Suppressor macrophage (primary cell): ENCODE data around the gene AHRR.
"Not testable (repeated sequence)": the region's sequence is repeated elsewhere in the genome, so short reads cannot be mapped to it uniquely, and the experiment has no call there.

ENCODE experiments used
- DNase-seq, 4 experiments: peaks; one replicate each; pipeline ENCODE4 v3.0.0-alpha.2; 2020 to 2022

AHRR gene

DNA sequence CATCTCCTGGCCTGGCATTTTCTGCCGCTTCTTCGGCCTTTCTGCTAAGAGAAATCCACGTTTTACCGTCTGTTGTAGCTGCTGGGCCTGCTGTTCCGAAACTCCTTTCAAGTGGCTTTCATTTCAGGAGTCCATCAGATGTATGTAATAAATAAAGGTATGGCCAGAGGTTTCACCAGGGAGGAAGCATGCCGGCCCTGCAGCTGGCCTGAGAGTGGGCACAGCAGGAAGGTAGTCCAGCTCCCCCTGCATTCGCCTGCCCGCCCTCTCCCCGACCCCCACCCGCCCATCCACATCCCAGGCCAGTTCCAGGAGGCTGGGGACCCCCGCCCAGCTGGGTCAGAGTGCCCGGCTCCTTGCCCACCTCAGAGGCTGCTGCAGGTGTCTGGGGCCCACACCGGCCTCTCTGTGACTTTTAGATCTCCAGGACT lies 75.0 kb downstream of the AHRR start:
- DNase-seq, result no peak

DNA sequence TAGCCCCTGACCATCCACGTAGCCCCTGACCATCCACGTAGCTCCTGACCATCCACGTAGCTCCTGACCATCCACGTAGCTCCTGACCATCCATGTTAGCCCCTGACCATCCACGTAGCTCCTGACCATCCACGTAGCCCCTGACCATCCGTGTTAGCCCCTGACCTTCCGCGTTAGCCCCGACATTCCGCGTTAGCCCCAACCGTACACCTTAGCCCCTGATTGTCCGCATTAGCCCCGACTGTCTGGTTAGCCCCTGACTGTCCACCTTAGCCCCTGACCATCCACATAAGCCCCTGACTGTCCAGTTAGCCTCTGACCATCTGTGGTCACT lies 76.6 kb downstream of the AHRR start:
- not testable (repeated sequence) for DNase-seq

DNA sequence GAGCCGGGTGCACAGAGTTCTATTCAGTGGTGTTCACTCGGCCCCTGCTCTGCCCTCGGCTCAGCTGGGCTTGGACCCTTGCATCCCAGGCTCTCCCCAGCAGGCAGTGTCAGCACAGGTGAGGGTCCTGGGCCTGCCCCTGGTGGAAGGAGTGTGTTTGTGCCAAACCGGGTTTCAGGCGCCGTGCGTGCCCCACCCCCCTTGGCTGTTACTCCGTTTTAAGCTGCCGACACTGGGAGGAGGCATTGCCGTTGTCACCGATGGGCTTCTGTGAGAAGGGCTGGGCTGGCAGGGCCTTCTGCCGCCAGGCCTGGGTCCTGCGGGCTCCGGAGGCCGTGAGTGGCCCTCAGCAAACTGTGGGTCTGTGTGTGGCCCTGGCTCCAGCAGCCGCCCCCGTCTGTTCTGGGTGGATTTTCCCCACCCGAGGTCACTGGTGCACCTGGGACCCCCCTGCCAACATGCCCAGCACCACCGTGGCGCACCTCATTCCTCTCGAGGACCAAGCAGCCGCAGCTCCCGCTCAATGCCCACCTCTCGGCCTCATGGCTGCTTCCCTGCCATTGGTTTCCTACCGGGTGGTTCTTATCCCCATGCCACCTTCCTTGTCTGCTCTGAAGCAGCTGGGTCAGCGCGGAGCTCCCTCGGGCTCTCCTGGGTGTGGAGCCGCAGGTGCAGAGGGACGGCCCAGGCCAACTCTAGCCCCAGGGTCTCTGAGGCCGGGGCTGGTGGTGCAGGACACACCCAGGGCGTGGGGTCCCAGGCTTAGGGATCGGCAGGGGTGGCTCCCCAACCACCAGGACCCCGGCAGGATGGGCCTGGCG lies 77.2 kb downstream of the AHRR start:
- DNase-seq, result no peak

DNA sequence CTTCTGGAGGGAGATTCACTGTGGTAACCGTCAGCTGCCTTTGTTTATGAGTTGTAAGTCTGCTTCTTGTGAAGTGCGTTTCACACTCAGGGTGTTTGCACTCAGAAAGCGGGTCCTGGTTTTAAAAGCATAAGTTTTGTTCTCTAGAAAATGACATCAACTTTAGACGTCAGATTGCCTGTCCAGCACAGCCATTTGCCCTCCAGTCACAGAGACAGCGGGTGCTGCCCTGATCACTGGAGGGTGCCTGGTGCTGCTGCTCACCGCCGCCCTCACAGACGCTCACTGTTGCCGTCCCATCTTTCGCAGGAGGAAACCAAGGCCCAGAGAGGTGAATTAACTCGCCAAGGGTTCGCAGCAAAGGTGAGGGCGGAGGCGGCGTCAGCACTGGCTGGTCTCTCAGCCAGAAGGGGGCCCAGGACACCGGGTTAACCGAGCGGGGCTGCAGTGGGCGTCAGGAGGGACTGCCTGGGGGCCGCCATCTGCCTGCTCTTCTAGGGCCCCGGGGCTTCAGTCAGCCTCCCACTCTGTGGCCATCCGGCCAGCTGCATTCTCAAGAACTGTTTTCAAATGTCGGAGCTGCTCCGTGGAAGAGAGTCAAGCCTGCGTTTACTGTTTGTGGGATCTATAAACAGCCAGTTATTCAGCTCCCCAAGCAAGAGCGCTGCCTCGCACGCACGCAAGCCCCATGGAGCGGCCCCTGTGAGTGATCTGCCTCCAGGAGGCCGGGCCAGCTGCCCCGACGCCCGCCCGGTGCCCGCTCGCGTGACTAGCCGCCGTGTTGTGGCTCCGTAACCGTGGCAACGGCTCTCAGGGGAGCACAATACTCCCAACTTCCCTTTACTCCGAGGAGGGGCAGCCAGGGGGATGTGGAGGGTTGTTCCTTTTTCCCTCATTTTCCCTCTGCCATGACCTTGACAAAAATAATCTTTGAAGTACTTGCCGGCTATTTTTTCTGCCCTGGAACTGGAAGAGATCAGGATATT lies 78.1 kb downstream of the AHRR start:
- peak; percentile 98 to 99 (median 98) for DNase-seq

DNA sequence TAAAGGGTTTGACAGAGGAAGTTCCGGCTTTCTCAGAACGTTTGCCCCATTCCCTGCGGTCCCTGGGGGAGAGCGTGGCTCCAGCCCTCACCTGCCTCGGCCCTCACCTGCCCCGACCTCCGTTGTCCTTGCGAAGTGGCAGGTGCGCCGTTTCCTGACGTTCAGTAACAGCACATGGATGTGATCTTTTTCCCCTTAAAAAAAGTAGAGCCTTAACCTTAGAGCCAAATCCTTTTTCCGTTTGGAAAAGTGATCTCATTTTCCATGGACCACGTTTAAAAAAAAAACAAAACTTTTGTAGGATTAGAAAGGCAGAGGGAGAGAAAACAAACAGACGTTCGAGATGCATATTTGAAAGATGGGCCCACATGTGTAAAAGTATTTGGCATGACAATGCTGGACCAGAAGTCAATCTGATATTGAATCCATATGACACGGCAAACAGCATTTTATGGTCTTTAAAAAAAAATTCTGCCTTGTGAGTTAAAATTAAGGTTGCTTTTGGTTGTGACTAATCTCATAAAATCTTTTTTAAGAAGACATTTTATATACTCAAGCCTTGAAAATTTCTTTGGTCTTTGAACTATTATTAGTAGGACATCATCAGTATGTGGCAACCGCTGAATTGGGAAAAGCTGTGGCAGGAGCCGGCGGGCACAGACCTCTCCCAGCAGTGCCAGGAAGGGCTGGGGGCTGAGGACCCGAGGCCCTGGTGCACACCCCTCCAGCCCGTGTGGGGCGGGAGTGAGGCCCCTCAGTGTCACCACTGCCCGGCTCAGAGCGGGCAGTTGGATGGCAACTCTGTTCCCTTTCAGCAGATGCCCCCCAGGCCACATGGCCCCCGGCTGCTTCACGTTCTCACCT lies 79.0 kb downstream of the AHRR start:
- no peak for DNase-seq

DNA sequence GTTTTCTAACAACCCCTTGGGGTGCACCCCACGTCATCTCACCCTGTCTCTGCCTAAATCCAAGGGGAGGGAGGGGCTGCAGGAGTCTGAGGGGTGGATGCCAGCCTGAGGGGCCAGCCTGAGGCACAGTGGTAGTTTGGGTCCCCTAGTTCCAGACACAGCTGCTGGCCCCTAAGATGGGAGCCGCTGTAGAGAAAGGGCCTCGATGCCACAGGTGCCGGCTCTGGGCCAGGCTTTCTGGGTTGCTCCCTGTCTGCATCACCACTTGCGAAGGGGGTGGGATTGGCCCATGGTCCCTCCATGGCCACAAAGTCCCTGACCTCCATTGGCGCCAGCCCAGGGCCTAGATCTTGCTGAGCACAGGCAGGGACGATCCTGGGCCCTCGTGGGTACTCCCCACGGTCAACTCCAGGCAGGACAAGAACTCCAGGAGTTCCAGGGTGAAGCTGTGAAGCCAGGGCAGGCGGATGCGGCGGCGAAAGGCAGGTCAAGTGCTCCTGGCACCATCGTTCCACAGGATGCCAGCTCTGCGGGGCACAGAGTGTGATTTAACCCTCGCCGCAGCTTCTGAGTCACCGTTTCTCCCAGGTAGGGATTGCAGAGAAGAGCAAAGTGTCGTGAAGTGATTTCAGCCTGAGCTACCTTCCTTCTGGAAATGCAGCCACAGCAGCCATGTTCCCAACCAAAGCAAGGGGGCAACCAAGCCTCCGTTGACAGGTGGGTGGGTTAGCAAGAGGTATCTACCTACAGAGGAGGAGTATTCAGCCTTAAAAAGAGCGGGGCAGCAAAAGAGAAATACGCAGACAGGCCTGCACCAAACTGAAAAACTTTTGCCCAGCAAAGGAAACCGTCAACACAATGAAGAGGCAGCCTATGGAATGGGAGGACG lies 79.9 kb downstream of the AHRR start:
- DNase-seq, result no peak

DNA sequence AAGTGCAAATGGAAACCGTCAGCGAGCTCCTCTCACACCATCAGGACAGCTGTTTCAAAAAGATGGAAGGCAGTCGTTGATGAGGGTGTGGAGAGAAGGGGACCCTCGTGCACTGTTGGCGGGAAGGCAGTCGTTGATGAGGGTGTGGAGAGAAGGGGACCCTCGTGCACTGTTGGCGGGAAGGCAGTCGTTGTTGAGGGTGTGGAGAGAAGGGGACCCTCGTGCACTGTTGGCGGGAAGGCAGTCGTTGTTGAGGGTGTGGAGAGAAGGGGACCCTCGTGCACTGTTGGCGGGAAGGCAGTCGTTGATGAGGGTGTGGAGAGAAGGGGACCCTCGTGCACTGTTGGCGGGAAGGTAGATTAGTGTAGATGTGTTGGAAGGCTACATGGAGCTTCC lies 80.7 kb downstream of the AHRR start:
- DNase-seq, result not testable (repeated sequence)

DNA sequence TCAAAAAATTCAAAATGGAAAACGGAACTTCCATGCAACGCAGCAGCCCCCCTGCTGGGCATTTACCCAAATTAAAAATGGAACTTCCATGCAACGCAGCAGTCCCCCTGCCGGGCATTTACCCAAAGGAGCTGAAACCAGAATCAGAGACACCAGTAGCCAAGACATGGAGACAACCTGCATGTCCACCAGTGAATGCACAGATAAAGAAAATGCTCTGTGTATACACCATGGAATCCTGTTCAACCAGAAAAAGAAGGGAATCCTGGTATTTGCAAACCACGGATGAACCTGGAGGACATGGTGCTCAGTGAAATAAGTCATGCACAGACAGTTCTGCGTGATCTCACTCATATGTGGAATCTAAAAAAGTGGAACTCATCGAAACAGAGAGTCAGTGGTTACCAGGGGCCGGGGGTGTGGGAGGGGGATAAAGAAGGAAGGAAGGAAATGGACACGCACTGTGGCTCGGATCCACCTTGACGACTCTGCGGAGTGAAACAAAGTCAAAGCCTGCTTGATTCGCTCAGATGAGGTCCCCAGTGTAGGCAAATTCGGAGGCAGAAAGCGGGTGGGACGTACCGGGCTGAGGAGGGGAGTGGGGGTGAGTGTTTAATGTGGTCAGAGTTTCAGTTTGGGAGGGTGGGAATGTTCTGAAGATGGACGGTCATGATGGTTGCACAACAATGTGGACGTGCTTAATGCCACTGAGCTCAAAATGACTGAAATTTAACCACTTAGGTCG lies 81.3 kb downstream of the AHRR start:
- DNase-seq, result peak; percentile 76 to 86 (median 82)

DNA sequence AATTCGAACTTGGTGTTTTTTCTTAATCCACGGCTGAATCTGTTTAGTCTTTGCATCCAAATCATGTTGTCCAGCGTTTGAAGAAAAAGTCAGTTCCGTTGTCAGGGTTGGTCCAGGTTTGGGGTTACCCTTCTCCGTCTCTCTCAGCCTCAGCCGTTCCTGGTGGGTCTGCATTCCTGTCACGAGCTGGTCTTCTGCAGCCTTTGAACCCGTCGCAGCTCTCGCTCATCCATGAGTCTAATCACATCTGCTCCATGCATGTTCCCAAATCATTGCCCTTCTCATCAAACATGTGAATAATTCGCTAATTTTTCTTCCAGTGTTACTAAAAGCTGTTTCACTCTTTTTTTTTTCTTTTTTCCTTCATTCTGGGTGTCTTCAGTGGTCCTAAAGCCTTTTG lies 82.5 kb downstream of the AHRR start:
- no peak for DNase-seq

DNA sequence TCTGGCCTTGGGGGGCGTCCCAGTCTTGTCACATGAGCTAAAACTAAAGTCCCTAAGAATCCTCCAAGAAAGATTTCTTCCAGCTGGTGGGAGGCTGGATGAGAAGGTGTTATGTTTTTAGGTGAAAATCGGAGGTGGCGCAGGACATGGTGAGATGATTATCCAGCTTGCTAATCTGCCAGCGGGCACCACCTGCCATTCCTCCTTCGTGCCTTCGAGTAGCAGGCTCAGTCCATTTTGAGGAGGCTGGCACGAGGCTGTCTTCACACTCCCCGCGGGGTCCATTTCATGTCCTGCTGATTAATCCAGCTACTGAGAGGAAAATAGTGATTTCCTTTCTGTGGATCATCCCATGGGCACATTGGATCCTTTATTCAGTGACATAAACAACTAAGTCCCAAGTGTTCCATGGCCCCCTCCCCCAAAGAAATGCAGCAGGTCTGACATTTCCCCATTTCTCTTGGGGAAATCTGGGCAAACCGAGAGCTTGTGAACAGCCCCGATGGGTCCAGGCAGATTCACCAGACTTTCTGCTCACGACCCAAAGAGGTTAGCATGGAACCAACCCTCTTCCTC lies 83.2 kb downstream of the AHRR start:
- no peak for DNase-seq

DNA sequence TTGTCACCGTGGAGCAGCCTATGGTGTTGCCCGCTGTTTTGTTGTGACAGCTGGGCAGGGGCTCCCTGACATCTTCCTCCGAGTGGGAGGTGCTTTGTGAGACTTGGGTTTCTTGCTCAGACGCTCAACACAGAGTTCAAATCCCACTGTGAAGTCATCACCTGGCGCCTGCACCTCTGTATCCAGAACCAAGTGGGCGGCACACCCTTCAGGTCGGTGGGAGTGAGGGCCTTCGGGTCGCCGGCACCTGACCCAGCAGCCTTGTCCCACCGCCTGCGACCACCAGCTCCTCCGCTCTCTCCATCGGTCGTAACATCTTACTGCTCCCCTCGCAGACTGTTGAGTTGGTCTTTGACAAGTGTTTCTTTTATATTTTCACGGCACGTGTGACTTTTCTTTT lies 83.9 kb downstream of the AHRR start:
- DNase-seq, result no peak

DNA sequence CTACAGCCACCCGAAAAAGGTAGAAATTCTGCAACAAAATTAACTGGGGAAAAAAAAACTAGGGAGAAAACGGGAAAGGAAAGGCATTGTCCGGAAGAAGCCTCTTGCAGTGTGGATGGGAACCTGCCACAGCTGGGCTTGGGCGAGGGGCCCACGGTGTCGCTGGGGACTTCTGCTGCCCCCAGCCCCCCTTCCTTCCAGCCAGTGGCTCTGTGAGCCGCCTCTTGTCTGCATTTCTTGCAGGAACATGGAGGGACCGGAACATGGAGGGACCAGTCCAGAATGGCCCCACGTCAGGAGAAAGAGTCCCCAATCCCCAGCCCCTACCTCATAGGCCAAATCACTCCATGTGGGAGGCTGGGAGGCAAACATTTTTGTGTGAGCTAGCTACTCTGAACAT lies 84.5 kb downstream of the AHRR start:
- no peak for DNase-seq

DNA sequence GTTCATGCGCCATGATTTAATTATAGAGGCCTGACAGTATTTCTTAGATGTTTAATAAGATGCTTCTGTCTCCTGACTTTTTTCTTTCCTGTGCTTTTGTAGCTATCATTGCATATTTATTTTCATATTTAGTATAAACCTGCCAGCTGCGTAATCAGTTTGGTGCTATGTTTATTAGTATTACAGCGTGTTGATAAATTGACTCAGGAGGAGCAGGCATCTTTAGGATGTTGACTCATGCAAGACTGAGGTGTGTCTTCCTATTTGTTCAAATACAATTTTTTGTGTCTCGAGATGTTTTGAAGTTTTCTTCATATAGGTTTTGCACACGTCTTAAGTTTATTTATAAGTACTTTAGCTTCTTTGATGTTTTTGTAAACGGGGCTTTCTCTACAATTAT lies 85.5 kb downstream of the AHRR start:
- no peak for DNase-seq

DNA sequence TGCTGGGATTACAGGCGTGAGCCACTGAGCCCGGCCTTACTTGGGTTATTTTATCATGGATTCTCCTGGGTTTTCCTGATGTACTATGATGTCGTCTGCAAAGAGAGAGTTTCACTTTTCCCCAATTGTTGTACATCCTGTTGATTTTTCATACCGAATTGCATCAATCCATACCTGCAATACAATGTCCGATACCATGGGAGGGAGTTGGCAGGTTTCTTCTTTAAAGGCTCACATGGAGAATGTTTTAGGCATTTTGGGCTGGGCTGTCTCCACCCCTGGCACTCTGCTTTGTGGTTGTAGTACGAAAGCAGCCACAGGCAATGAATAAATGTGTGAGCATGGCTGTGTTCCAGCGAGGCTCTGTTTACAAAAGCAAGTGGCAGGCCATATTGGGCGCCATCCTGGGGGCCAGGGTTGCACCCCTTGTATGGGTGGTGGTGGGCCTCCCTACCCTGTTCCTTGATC lies 86.3 kb downstream of the AHRR start:
- DNase-seq, result no peak

DNA sequence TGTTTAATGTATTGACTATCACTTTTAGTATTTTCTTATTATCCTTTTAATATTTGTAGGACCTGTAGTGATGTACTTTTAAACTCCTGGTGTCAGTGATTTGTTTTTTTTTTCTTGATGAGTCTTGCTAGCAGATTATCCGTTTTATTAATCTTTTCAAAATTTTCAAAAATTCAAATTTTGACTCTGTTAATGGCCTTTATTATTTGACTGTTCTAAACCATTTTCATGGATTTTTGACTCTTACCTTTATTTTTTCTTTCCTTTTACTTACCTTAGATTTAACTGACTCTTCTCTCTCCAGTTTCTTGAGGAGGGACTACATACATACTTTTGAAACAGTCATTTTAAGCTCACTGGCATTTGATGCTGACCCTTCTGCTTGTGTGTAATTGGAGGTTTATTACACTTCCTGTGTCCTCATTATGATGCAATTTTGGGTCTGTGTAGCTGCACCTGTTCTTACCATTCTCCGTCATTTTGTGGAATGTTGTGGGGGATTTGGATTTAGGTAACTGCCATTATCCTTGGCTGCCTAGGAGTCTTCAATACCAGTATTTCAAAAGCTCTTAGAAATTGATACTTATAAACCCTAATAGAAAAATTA lies 89.5 kb downstream of the AHRR start:
- DNase-seq, result no peak

DNA sequence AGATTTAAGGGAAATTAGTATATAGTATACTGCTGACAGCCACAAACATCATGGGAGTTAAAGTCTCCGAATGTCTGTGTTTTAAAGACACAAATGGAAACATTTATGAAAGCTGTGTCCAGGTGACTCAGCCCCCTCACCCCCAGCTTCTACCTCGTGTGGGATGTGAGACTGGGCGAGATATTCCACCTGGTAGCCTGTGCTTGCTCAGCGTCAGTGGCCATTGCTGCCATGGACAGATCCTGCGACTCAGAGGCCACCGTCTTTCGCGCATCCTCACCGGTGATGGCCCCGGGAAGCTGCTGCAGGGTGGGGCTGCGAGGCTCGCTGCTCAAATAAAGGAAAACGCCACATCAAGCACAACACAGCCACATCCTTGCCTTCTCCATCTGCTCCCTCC lies 90.2 kb downstream of the AHRR start:
- no peak for DNase-seq

DNA sequence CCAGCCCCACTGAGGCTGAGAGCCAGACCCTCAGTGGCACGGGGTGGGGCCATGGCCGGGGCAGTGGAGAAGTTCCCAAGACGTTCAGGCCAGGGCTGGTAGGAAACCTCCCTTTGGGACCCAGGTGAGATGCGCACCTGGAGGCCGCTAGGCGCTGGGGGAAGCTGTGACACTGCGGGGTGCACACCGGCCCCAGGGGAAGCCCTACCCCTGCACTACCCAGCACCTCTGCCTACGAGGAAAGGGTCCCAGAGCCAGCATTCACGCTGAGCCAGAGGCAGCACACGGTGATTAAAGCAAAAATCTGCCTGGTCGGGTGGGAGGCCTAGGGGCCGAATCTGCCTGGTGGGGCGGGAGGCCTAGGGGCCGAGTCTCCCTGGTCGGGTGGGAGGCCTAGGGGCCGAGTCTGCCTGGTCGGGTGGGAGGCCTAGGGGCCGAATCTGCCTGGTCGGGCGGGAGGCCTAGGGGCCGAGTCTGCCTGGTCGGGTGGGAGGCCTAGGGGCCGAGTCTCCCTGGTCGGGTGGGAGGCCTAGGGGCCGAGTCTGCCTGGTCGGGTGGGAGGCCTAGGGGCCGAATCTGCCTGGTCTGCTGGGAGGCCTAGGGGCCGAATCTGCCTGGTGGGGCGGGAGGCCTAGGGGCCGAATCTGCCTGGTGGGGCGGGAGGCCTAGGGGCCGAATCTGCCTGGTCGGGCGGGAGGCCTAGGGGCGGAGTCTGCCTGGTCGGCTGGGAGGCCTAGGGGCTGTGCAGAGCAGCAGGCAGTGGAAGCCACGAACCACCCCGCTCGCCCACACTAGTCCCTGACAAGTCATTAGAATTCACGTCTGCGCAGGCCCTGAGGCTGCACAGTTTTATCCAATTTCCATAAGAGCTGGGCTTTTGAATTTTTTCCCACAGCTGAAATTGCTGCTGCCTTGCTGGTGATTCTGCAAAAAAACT lies 93.7 kb downstream of the AHRR start:
- DNase-seq, result not testable (repeated sequence)

DNA sequence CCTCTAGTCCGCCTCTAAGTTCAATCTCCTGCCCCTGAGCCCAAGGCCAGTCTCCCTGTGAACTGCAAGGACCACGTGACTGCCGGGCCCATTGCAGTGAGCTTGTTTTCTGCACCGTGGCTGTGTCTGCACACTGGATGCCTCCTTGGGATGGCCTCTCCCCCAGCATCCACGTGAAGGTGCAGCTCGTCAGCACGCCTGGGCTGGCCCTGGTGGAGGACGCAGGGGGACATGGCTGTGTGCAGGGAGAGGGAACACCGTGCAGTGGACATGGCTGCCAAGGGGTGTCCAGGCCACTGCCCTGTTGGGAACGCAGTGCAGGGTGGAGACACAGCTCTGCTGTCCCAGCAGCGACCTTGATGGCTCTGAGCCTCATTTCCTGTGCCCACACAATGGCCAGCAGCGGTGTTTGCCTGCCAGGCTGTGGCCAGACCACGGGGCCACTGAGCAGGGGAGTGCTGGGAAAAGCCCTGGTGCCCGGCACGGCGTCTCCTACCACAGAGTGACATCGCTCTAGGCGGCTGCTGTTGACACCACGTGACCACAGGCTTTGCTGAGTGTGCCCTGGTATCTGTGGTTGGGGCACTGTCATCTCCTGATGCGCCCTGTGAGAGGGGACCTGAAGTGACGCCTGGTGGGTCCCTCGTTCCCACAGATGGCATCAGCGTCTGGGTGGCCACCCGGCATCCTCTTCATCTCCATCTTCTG lies 94.6 kb downstream of the AHRR start:
- no peak for DNase-seq
